ENCODE results near the gene CDK17. TPM values are rescaled to one million over a fixed set of nuclear protein-coding genes. Genes with fewer than 3 reads are reported as not detected.

The CDK17 gene
- total RNA-seq, 1 donor from 2014 or later, result 35.9 TPM

DNA sequence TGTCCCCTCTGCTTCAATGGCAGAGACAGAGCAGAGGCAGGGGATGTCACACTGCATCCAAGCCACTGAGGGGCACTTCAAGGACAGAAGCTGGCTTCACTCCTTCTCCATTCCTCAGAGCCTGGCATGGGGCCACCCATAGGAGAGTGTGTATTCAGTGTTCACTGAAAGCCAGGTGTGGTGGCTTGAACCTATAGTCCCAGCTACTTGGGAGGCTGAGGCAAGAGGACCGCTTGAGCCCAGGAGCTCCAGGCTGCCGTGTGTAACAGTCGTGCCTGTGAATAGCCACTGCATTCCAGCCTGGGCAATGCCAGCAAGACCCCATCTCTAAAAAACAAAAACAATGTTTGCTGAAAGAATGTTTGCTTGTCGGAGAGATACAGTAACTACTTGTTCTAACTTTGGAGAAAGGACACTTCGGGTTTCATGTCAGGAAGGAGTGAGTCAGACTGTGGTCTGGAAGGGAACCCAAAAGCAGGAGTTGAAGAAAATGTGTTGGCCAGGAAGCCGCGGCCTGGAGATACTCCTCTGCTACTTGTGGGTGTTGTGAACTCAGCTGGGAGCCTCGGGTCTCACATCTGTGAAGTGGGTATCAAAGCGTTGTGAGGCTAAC lies 162.7 kb downstream of the CDK17 start:
- no peaks in the 10 kb centered on the region for H3K4me1 Mint-ChIP-seq (ENCODE audit: low read depth)
- H3K27ac Mint-ChIP-seq, result no peak overlapping the region
- no peak for DNase-seq (ENCODE audit: low spot score, unreplicated experiment)
- no peak overlapping the region for H3K4me3 Mint-ChIP-seq (ENCODE audit: low read depth)
- H3K36me3 Mint-ChIP-seq (ENCODE audit: insufficient read depth), result no peaks in the 10 kb centered on the region
- no peaks in the 10 kb centered on the region for H3K9me3 Mint-ChIP-seq (ENCODE audit: low read depth)
- TF ChIP-seq, protein P1, sequence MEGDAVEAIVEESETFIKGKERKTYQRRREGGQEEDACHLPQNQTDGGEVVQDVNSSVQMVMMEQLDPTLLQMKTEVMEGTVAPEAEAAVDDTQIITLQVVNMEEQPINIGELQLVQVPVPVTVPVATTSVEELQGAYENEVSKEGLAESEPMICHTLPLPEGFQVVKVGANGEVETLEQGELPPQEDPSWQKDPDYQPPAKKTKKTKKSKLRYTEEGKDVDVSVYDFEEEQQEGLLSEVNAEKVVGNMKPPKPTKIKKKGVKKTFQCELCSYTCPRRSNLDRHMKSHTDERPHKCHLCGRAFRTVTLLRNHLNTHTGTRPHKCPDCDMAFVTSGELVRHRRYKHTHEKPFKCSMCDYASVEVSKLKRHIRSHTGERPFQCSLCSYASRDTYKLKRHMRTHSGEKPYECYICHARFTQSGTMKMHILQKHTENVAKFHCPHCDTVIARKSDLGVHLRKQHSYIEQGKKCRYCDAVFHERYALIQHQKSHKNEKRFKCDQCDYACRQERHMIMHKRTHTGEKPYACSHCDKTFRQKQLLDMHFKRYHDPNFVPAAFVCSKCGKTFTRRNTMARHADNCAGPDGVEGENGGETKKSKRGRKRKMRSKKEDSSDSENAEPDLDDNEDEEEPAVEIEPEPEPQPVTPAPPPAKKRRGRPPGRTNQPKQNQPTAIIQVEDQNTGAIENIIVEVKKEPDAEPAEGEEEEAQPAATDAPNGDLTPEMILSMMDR (IDR thresholded peaks at IDR 0.05; ENCODE audit: unreplicated experiment), result no peak
- no peaks in the 10 kb centered on the region for H3K27me3 Mint-ChIP-seq

DNA sequence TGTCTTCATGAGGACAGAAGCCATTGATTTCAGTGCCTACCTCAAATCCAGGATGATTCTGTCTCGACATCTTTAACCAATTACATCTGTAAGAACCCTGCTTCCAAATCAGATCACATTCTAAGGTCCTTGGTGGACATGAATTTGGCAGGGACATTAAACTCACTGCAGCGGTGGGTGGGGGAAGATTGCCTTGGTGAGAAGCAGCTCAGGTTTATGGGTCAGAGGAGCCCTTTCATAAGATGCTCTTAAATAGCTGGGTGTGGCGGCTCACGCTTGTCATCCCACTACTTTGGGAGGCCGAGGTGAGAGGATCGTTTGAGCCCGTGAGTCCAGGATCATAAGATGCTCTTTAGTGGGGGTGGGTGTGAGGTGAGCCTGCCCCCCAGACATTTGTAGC lies 163.2 kb downstream of the CDK17 start:
- Mint-ChIP-seq H3K4me3 (ENCODE audit: low read depth) (no peak overlapping the region), H3K4me1 (ENCODE audit: low read depth) (no peaks in the 10 kb centered on the region), H3K9me3 (ENCODE audit: low read depth) (no peaks in the 10 kb centered on the region), H3K36me3 (ENCODE audit: insufficient read depth) (no peaks in the 10 kb centered on the region), H3K27me3 (no peaks in the 10 kb centered on the region), H3K27ac (no peak overlapping the region)
- TF ChIP-seq, protein P1 (IDR thresholded peaks at IDR 0.05; ENCODE audit: unreplicated experiment), result no peak
- no peak for DNase-seq (ENCODE audit: low spot score, unreplicated experiment)

DNA sequence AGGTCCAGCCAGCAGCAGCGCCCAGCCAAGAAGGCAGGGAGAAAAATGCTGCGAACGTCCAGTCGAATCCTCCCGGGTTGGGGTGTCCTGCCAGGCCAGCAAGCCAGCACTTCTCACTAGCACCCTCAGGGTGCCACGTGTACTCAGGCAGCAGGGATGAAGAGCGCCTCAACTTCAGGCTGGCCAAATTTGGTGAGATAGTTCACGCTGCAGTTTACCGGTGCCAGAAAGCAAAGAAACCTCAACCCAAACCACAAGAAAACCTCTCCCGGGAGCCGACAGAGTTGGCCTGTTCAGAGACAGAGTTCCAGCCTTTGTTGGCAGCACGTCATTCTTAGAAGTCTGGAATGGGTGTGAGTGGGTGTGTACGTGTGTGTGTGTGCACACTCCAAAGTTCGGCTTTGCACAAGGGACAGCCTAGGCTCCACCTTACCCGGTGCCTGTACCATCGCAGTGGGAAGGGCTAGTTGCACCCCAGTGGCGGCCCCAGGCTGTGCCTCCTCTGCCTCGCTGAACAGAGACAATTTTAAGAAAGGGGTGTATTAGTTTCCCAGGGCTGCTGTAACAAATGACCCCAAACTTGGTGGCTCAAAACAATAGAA lies 163.9 kb downstream of the CDK17 start:
- TF ChIP-seq, protein P1 (IDR thresholded peaks at IDR 0.05; ENCODE audit: unreplicated experiment), result no peak
- Mint-ChIP-seq H3K4me1 (ENCODE audit: low read depth) (no peaks in the 10 kb centered on the region), H3K27ac (no peak overlapping the region), H3K9me3 (ENCODE audit: low read depth) (no peaks in the 10 kb centered on the region), H3K4me3 (ENCODE audit: low read depth) (no peak overlapping the region), H3K27me3 (no peaks in the 10 kb centered on the region), H3K36me3 (ENCODE audit: insufficient read depth) (no peaks in the 10 kb centered on the region)
- DNase-seq (ENCODE audit: low spot score, unreplicated experiment), result no peak

DNA sequence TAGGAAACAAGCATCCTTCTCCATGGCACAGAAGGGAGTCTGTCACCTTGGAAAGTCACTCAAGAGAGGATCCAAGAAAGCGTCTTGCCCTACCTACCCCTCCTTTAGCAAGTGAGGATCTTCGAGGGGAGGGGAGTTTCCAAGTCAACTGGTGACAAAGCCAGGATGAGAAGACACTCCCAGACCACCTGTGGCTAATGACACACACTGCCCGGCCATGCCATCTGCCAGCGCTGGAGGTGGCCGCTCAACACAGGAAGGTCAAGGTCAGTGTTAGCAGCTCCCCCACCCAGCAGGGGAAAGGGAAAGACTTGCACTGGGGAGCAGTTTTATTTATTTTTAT lies 164.8 kb downstream of the CDK17 start:
- Mint-ChIP-seq H3K36me3 (ENCODE audit: insufficient read depth) (no peaks in the 10 kb centered on the region), H3K4me3 (ENCODE audit: low read depth) (no peak overlapping the region), H3K4me1 (ENCODE audit: low read depth) (no peaks in the 10 kb centered on the region), H3K27ac (no peak overlapping the region), H3K27me3 (no peaks in the 10 kb centered on the region), H3K9me3 (ENCODE audit: low read depth) (no peaks in the 10 kb centered on the region)
- TF ChIP-seq, protein P1 (IDR thresholded peaks at IDR 0.05; ENCODE audit: unreplicated experiment), result no peak
- no peak for DNase-seq (ENCODE audit: low spot score, unreplicated experiment)

DNA sequence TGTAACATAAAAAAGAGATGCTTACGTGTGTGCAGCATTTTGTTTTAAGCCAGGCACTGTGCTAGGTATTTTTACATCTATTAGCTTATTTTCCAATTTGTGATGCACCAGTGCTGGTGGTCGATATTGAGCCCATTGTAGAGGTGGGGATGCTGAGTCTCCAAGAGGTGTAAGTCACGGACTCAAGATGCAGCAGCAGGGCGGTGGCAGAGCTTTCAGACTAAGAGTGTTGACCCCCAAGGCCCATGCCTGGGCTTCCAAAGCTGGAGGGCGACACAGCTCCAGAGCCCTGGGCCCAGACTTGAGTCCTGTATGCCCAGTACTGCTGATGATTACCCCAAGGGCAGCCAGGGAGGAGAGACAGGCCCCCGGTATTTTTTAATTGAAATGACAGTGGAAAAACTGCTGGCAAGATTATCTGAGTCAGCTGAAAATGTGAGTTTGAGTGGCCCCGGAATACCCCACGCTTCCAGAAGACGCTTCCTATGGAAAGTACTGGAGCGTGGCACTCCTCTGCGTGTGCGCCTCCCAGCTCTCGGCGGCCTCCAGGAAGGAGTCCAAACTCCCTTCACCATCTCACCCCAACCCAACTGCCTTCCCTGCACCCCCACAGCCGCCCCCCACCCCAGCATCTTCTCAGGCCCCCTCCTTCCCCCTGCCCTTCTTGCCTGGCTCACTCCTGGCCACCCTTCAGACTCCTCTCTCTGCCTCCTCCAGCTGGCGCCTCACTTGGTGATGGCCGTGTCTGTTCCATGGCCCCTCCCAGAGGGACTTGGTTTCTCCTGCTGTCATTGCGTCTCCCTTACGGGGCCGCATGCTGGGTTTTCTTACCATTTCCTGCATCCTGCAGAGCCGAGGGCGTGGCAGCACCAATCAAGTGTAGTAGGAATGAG lies 165.4 kb downstream of the CDK17 start:
- Mint-ChIP-seq H3K4me1 (ENCODE audit: low read depth) (no peaks in the 10 kb centered on the region), H3K4me3 (ENCODE audit: low read depth) (no peak overlapping the region), H3K36me3 (ENCODE audit: insufficient read depth) (no peaks in the 10 kb centered on the region), H3K27ac (no peak overlapping the region), H3K9me3 (ENCODE audit: low read depth) (no peaks in the 10 kb centered on the region), H3K27me3 (no peaks in the 10 kb centered on the region)
- DNase-seq (ENCODE audit: low spot score, unreplicated experiment), result no peak
- TF ChIP-seq, protein P1 (IDR thresholded peaks at IDR 0.05; ENCODE audit: unreplicated experiment), result no peak

Data from progenitor cell of endocrine pancreas (in vitro differentiated cells).